ENCODE data around the gene SIDT1. TPM values are rescaled to one million over a fixed set of nuclear protein-coding genes. Genes with fewer than 3 reads are reported as not detected.
"Not testable (repeated sequence)": the region's sequence is repeated elsewhere in the genome, so short reads cannot be mapped to it uniquely, and the experiment has no call there.

Gene SIDT1
- polyA plus RNA-seq, 5 donors = 1.4 to 2.7 (median 2.1) TPM

- DNase-seq = no peak
These were observed 99.2 kb downstream of the SIDT1 start for GRCh38 chr3:113631573-113631972.

- no peak for DNase-seq
These were observed 102.6 kb downstream of the SIDT1 start for GRCh38 chr3:113634782-113635474.

GRCh38 chr3:113636034-113636433 lies 103.7 kb downstream of the SIDT1 start:
- DNase-seq = not testable (repeated sequence)

- DNase-seq = no peak
These were observed 105.4 kb downstream of the SIDT1 start for GRCh38 chr3:113637756-113638155.

- no peak for DNase-seq
These were observed 106.6 kb downstream of the SIDT1 start for GRCh38 chr3:113638910-113639309.

- no peak for DNase-seq
These were observed 111.2 kb downstream of the SIDT1 start for GRCh38 chr3:113643583-113643982.

DNA sequence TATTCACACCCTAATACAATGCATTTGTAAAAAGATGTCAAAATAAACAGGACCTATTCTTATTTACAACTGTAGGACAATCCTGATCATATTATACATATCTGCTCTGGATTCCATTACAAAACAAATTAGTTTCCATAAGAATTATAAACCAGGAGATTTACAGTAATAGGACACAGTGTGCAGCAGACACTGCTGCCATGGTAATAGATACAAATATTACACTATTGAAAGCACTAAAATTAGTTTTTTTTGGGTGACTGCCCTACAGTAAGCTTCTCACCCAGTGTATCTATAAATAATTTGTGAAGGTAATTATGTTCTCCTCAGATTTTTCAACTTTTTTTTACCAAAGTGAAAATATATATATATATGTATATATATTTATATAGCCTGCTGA lies 116.2 kb downstream of the SIDT1 start:
- DNase-seq = no peak

DNA sequence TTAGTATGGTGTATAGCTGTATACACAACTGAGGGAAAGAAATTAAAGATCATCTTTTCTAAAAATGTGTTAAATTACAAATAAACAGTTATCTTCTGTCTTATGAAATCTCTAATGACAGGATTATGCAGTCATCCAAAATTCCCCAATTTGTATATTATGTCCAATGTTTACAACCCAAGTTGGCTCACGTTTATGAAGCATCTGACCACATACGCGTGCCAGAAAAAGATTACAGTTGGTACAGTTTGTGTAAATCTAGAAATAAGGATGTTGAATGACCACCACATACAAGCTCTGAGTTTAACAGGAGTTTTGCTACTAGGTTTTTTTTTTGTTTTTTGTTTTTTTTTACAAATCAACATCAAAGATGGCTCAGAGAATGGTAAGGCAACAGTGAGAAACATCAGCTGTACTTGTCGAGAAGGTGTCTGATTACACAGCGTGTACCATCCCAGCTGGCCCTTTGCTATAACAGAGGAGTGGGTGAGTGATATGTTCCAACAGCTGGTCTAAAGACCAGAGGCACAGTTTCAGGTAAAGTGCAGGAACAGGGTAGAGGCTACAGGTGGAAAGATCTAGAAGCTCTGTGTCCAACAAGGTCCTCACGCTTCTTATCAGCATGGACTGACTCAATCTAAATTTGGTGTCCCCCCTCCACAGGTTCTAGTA lies 117.0 kb downstream of the SIDT1 start:
- peak; percentile 39 to 53 for DNase-seq

DNA sequence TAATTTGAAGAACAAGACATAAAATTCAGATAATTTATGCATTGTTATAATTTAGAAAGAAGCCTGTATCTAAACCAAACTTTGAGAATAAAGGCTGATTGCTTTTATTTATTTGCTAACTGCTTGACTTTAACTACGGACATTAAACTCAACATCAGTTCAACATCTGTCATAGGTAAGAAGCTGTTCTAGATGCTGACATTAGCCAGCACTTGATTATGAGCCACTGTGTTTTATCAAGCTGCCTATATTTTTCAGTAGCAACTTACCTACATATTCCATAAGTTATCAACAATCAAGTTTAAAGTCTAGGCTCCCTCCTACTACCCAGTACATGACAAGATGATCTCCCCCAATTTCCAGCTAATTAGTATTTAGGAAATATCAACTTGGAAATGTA lies 122.0 kb downstream of the SIDT1 start:
- no peak for DNase-seq

DNA sequence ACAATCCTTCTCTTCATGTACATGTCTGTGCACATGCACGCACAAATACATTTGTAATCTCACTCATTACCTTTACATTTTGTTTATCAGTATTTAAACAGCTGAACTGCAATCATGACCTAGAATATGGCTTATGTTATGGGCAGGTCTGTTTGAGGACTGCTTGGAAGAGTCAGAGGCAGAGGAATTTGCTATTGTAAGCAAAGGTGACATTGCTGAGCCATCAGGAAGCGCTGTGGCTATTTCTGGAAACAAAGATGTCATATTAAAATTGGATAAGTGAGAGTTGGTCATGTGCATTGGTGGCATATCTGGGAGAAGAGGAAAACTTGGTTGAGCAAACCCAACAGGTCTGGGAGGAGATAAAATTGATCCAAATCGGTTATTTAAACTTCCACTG lies 122.5 kb downstream of the SIDT1 start:
- no peak for DNase-seq

- DNase-seq = no peak
These were observed 125.8 kb downstream of the SIDT1 start for GRCh38 chr3:113658107-113658506.

GRCh38 chr3:113659101-113659541 lies 126.8 kb downstream of the SIDT1 start:
- no peak for DNase-seq

DNA sequence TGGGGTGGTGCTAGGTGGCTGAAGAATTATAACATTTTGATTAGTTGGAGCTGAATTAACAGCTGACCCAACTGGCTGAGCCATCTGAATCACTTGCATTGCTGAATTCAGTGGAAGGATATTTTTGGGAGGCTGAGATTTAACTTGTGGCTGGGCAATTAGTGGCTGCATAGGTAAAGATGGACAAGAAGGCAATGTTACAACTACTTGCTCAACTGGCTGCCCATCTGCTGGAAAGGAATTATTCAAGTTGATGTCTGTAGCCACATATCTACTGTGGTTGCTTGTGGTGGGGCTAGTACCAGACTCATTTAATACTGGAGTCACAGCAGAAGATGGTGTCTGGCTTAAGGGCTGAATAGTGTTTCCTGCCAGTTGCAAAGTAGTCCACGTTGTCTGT lies 127.6 kb downstream of the SIDT1 start:
- DNase-seq = no peak

GRCh38 chr3:113660458-113660857 lies 128.1 kb downstream of the SIDT1 start:
- DNase-seq = no peak

DNA sequence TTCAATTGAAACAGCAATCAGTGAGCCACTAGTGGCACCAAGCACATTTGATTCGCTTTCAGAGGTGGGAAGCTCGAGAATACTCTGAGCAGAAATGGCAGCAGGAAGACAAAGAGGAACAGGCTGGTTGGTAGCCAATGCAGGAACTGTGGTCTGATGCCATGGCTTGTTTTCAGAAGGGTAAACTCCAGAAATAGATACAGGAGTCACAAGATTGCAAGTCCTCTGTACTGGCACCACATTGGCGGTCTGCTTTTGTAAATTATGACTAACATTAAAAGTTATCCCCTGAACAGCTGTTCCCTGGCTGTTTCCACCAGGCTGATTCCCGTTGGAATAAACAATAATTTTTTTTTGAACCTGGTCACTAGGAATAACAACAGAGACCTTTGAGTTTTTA lies 128.5 kb downstream of the SIDT1 start:
- DNase-seq = no peak

DNA sequence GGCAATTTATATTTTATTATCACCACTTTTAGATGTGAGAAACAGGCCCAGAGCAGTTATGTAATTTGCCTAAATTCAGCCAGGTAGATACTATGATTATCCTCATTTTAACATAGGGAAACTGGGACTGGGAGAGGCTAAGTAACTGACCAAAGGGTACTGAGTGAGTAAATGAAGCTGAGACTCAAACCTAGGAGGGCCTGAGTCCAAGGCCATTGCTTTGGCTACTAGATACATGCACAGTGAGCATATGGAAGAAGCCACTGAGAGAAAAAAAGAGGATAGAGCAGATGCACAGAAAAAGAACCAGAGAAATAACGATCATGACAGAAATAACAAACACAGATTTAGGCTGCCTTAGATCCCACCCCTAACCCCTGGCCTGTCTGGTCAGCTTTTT lies 130.5 kb downstream of the SIDT1 start:
- DNase-seq = no peak

GRCh38 chr3:113663324-113663750 lies 131.0 kb downstream of the SIDT1 start:
- no peak for DNase-seq

- DNase-seq = no peak
These were observed 131.4 kb downstream of the SIDT1 start for GRCh38 chr3:113663761-113664160.

- no peak for DNase-seq
These were observed 132.3 kb downstream of the SIDT1 start for GRCh38 chr3:113664523-113665094.

DNA sequence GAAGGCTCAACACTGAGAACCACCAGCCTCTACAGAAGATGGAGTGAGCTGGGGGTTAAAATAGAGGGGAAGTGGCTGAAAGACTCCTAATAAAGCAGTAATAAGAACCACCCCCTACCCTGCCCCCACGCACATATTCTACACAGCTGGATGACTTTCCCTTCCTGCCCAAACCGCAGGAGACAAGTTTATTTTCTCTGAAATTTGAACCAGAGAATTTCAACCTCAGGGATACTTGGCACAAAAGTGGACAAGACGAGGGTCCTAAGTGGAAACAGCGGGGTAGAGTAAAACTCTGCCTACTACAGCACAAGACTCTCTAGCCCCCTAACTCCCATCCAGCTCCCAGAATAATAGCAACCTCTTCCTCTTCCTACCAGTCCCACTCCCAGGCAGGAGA lies 135.7 kb downstream of the SIDT1 start:
- no peak for DNase-seq

- no peak for DNase-seq
These were observed 141.2 kb downstream of the SIDT1 start for GRCh38 chr3:113673593-113673992.

- DNase-seq = no peak
These were observed 143.9 kb downstream of the SIDT1 start for GRCh38 chr3:113676261-113676660.

DNA sequence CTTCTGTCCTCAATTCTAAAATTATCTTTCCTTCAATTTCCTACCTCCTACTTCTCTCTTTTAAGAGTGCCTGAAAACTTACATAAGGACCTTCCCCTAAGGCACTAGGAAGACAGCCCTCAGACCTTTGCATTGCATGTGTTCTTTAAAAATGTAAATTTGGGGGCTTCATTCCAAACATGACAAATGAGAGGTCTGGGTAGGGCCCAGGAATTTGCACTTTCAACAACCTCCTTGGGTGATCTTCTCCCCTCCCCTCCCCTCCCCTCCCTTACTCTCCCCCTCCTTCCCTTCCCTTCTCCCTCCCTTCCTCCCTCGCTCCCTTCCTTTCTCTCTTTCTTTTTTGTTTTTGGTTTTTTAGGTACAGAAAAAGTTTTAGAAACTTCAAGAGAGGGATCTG lies 145.4 kb downstream of the SIDT1 start:
- DNase-seq = no peak
